DOHH2 (cell line): ENCODE measurements around the gene CARD10.

Source experiments
- H3F3A ChIP-seq: fragments of 200-600 bp; sonication (generic), shearing (Covaris generic); 2 replicates; pipeline ENCODE4 v1.6.0; 2016; ENCODE audit warnings: antibody characterized with exemption, mild to moderate bottlenecking; ENCODE audit not compliant: control insufficient read depth, insufficient read depth
- H3K27ac ChIP-seq: fragments of 200-600 bp; sonication (generic); 2 replicates; pipeline ENCODE4 v1.5.1; 2014; ENCODE audit warnings: low read depth, mild to moderate bottlenecking, low read length, moderate library complexity
- H3K27me3 ChIP-seq: fragments of 200-600 bp; sonication (generic); 2 replicates; pipeline ENCODE4 v1.6.1; 2014; ENCODE audit warnings: mild to moderate bottlenecking, low read length, mixed read lengths; ENCODE audit not compliant: control insufficient read depth
- H3K36me3 ChIP-seq: fragments of 200-600 bp; sonication (generic); 2 replicates; pipeline ENCODE4 v1.6.1; 2014; ENCODE audit warnings: mild to moderate bottlenecking, low read length, moderate library complexity, mixed read lengths; ENCODE audit not compliant: control insufficient read depth
- H3K4me1 ChIP-seq: fragments of 200-600 bp; sonication (generic); 2 replicates; pipeline ENCODE4 v1.6.1; 2014; ENCODE audit warnings: mild to moderate bottlenecking, low read length, mixed read lengths; ENCODE audit not compliant: control insufficient read depth
- H3K4me2 ChIP-seq: fragments of 200-600 bp; sonication (generic); 2 replicates; pipeline ENCODE4 v1.6.0; 2014; ENCODE audit warnings: mild to moderate bottlenecking, low read length, moderate library complexity
- H3K4me3 ChIP-seq: fragments of 200-600 bp; sonication (generic); 2 replicates; pipeline ENCODE4 v1.5.1; 2014; ENCODE audit warnings: mild to moderate bottlenecking, low read length, mixed read lengths
- H3K79me2 ChIP-seq: fragments of 200-600 bp; sonication (generic); 2 replicates; pipeline ENCODE4 v1.6.1; 2014; ENCODE audit warnings: mild to moderate bottlenecking, low read length, mixed read lengths; ENCODE audit not compliant: control insufficient read depth
- H3K9me2 ChIP-seq: fragments of 200-600 bp; sonication (generic); replicated peaks from 2 replicates; pipeline ENCODE4 v1.6.1; 2014; ENCODE audit warnings: mild to moderate bottlenecking, low read length, mixed read lengths; ENCODE audit not compliant: control insufficient read depth
- H3K9me3 ChIP-seq: fragments of 200-600 bp; sonication (generic); 2 replicates; pipeline ENCODE4 v1.6.1; 2014; ENCODE audit warnings: antibody characterized with exemption, low read length, mixed read lengths; ENCODE audit not compliant: control insufficient read depth, insufficient read depth
- H4K20me1 ChIP-seq: fragments of 200-600 bp; sonication (generic); 2 replicates; pipeline ENCODE4 v1.6.0; 2014; ENCODE audit warnings: low read depth, mild to moderate bottlenecking, antibody characterized with exemption, low read length, moderate library complexity; ENCODE audit not compliant: control insufficient read depth, insufficient read depth
- CTCF ChIP-seq: fragments of 200-600 bp; sonication (generic); IDR thresholded peaks from one replicate; pipeline ENCODE4 v1.5.1; 2014; ENCODE audit warnings: antibody characterized with exemption, mild to moderate bottlenecking, low read depth, low read length; ENCODE audit not compliant: poor library complexity, severe bottlenecking
- EZH2phosphoT487 ChIP-seq: fragments of 200-600 bp; sonication (generic); IDR thresholded peaks from 2 replicates; pipeline ENCODE4 v1.6.1; 2017; ENCODE audit warnings: borderline replicate concordance, mild to moderate bottlenecking, antibody characterized with exemption, low read length, moderate library complexity, mixed read lengths

Gene CARD10

GRCh38 chr22:37556710-37557109, 37.5 kb upstream of the CARD10 start:
- no peak overlapping the region for H3K4me2 ChIP-seq
- TF ChIP-seq CTCF (no peak), EZH2phosphoT487 (no peak)
- no peaks in the 10 kb centered on the region for H3K9me2 ChIP-seq
- no peaks in the 10 kb centered on the region for H3K36me3 ChIP-seq
- no peaks in the 10 kb centered on the region for H4K20me1 ChIP-seq
- H3K4me1 ChIP-seq: no peaks in the 10 kb centered on the region
- no peak overlapping the region for H3K4me3 ChIP-seq
- H3K79me2 ChIP-seq: no peaks in the 10 kb centered on the region
- H3K27ac ChIP-seq: no peak overlapping the region
- no peaks in the 10 kb centered on the region for H3F3A ChIP-seq
- no peaks in the 10 kb centered on the region for H3K9me3 ChIP-seq
- peaks cover 31% of the 10 kb centered on the region for H3K27me3 ChIP-seq

DNA sequence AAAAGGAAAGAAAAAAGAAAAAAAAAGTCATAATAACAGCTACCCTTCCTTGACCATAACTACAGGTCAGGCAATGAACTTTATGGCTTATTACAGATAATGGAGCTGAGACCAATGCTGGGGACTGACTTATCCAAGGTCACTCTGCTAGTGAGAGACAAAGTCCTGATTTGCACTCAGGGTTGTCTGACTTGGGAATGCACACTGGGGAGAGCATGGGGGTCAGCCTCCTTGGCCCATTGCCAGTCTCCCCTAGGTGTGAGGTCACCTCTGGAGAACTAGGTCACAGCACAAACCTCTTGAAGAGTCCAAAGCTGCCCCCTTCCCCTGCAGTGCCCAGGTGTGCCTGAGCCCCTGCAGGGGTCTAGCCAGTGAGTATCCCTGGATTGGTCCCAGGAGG, 35.8 kb upstream of the CARD10 start:
- Histone ChIP-seq H3K79me2 (no peaks in the 10 kb centered on the region), H3K4me1 (no peaks in the 10 kb centered on the region), H3K27me3 (peaks cover 27% of the 10 kb centered on the region), H3K9me3 (no peaks in the 10 kb centered on the region), H3K9me2 (no peaks in the 10 kb centered on the region), H3K36me3 (no peaks in the 10 kb centered on the region), H3F3A (no peaks in the 10 kb centered on the region), H3K27ac (no peak overlapping the region), H3K4me3 (no peak overlapping the region), H3K4me2 (no peak overlapping the region), H4K20me1 (no peaks in the 10 kb centered on the region)
- TF ChIP-seq EZH2phosphoT487 (no peak), CTCF (no peak)

DNA sequence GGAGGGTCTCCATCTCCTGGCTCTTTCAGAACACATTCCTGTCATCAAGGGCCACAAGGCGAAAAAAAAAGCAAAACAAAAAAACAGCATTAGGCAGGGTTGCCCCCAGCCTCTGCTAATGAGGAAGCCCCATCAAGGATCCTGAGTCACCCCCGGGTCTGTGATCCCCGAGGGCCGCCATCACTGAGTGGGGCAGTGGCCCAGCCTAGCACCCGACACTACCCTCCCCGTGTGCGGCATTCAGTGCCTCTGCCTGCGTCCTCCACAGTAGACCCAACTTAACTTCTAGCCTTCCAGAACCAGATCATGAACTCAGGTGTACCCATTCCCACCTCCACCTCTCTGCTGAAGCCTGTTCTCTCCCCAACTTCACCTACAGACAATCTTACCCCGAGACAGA, 34.5 kb upstream of the CARD10 start:
- TF ChIP-seq CTCF (no peak), EZH2phosphoT487 (no peak)
- Histone ChIP-seq H3K9me2 (no peaks in the 10 kb centered on the region), H3K79me2 (no peaks in the 10 kb centered on the region), H3K27ac (no peak overlapping the region), H3K4me1 (no peaks in the 10 kb centered on the region), H3K9me3 (no peaks in the 10 kb centered on the region), H3K4me3 (no peak overlapping the region), H3K27me3 (peaks cover 18% of the 10 kb centered on the region), H3K36me3 (no peaks in the 10 kb centered on the region), H4K20me1 (no peaks in the 10 kb centered on the region), H3K4me2 (no peak overlapping the region), H3F3A (no peaks in the 10 kb centered on the region)
